GM12872 (cell line): ENCODE results near the gene ZNF71.

Experiments
- TF ChIP-seq, protein P1 (sequence below): IDR thresholded peaks from 3 replicates; pipeline ENCODE4 v1.5.1; 2011; ENCODE audit warnings: low read depth, mild to moderate bottlenecking, low read length, moderate library complexity; ENCODE audit not compliant: insufficient read depth

The ZNF71 gene

DNA sequence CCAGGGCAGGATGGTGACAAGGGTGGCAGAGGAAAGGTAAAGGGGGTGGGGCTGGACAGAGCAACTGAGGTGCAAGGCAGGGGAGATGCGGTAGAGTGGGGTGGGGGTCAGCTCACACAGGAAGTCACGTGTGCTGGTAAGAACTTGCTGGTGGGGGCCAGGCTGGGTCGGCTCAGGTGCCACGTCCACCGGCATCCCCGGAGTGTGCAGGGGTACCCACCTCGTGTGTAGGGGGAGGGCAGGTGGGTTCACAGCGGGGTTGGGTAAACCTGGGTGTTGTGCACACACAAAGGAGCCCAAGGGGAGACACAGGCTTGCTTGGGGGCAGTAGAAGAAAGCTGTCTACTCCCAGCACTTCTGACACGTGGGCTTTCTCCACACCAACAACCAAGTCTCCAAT lies 73.6 kb downstream of the ZNF71 start:
- TF ChIP-seq, protein P1, sequence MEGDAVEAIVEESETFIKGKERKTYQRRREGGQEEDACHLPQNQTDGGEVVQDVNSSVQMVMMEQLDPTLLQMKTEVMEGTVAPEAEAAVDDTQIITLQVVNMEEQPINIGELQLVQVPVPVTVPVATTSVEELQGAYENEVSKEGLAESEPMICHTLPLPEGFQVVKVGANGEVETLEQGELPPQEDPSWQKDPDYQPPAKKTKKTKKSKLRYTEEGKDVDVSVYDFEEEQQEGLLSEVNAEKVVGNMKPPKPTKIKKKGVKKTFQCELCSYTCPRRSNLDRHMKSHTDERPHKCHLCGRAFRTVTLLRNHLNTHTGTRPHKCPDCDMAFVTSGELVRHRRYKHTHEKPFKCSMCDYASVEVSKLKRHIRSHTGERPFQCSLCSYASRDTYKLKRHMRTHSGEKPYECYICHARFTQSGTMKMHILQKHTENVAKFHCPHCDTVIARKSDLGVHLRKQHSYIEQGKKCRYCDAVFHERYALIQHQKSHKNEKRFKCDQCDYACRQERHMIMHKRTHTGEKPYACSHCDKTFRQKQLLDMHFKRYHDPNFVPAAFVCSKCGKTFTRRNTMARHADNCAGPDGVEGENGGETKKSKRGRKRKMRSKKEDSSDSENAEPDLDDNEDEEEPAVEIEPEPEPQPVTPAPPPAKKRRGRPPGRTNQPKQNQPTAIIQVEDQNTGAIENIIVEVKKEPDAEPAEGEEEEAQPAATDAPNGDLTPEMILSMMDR, result no peak

DNA sequence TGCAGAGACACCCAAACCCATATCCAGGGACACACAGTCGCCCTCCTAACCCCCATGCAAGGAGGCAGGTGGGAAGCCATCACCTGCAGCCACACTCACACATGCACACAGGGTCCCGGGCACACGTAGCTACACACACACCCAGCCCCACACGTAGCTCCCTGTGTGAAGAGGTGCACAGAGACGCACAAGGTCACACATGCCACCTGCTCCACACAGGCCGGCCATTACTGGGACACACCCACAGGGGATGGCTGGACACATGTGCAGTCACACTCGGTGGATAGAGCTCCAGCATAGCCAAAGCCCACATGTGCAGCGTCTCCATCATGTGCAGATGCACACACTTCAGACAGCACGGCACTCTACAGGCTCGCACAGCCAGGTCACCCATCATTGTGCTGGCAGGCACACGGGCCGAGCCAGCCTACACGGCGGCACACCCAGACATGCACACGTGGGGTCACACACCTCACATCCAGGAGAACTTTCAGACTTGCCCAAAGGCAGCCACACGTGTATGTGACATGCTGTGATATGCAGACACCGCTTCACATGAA lies 75.4 kb downstream of the ZNF71 start:
- TF ChIP-seq, protein P1, result no peak

DNA sequence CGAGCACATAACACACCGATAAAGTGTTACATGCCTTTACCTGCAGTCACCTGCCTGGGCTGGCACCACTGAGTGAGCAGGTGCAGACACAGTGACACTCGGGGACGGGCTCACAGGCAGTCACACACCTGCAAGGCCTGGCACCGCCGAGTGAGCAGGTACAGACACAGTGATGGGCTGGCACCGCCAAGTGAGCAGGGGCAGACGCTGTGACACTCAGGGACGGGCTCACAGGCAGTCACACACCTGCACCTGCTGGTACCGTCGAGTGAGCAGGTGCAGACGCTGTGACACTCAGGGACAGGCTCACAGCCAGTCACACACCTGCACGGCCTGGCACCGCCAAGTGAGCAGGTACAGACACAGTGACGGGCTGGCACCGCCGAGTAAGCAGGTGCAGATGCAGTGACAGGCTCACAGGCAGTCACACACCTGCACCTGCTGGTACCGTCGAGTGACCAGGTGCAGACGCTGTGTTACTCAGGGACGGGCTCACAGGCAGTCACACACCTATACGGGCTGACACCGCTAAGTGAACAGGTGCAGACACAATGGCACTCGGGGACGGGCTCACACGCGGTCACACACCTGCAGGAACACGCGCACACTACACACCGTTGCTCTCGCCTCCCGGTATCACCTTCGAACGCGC lies 76.0 kb downstream of the ZNF71 start:
- TF ChIP-seq, protein P1, result no peak

DNA sequence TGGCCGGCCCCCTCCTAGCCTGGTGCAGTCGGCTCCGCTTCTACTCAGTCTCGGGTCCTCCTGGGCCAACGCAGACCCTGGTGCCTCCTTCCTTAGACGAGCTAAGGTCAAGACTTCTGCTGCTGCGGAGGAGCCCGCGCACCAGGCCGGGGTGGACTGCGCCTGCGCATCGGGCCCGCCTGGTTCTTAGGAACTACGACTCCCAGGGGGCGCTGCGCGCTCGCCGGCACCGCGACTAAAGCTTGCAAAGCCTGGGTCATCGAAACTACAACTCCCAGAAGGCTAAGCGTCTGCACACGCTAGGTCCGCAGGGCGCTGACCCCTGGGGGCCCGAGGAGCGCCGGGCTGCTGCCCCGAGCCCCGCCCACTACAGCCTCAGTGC lies 76.5 kb downstream of the ZNF71 start, which contains the start of gene ZNF835:
Gene ZNF835, minus strand, starts transcription at position 145 of the 382 bp plus-strand sequence. CDS start 6,559 bp downstream, outside the sequence.
- TF ChIP-seq, protein P1, result no peak
